ENCODE measurements around the gene COPG1. TPM values are rescaled to one million over a fixed set of nuclear protein-coding genes. Genes with fewer than 3 reads are reported as not detected.

COPG1 gene
- total RNA-seq, 1 donor from 2014 or later, result 267 TPM

DNA sequence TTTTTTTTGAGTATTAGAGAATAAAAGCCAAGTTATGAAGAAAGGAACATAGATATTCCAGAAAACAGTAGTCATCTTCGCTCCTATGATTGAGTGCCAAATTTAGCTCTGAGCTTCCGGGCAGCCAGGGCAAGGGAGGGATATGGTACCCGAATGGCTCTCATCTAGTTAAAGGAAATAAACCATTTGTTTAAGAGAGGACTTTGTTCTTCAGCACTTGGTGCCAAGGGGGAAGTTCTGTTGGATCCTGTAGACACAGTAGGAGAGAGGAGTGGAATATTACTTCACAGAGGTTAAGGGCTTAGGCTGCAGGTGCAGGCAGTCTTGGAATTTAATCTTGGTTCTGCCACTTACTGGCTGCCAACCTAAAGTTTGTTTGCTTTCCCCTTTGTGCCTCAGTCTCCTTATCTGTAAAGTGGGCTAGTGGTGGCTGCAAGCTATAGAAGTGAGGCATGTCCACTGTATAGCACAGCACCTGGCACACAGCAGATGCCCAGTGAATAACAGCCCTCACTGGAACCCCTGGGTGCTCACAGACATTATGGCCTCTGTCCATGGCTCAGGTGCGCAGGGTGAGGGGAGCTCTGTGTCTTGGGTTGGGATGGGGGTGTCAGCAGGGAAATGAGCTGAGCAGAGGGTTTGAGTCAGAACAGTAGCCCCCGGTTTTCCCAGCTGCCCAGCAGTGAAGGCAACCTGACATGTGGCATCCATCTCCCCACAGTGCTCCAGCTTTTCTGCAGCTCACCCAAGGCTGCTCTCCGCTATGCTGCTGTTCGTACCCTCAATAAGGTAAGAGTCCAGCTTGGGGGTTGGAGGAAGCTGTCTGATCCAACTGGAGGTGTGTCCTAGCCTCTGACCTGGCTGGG, 10.4 kb downstream of the COPG1 start:
- Histone ChIP-seq H3K4me3 (ENCODE audit: insufficient read depth, low read depth, low read length) (no peak overlapping the region), H3K4me2 (ENCODE audit: low read length) (no peak overlapping the region), H3K9ac (ENCODE audit: low read length) (no peak overlapping the region), H4K20me1 (ENCODE audit: insufficient read depth, low read length) (peaks cover 87% of the 10 kb centered on the region), H3K36me3 (ENCODE audit: insufficient read depth, low read length) (peaks cover 82% of the 10 kb centered on the region), H3K4me1 (ENCODE audit: insufficient read depth, low read length) (no peaks in the 10 kb centered on the region), H3K79me2 (ENCODE audit: insufficient read depth, low read length) (peaks cover 73% of the 10 kb centered on the region), H3K27ac (ENCODE audit: low read depth, low read length) (no peak overlapping the region), H3K9me3 (ENCODE audit: insufficient read depth, low read depth, low read length) (no peaks in the 10 kb centered on the region), H2AFZ (ENCODE audit: low read depth, low read length) (no peak overlapping the region), H3K27me3 (ENCODE audit: insufficient read depth, low read length) (no peaks in the 10 kb centered on the region)
- Mint-ChIP-seq H3K27me3 (ENCODE audit: low read depth, unreplicated experiment) (no peaks in the 10 kb centered on the region), H3K27ac (ENCODE audit: unreplicated experiment) (no peak overlapping the region), H3K4me3 (ENCODE audit: unreplicated experiment) (no peak overlapping the region), H3K4me1 (ENCODE audit: low read depth, unreplicated experiment) (no peaks in the 10 kb centered on the region), H3K36me3 (ENCODE audit: low read depth, unreplicated experiment) (peaks cover 32% of the 10 kb centered on the region), H3K9me3 (ENCODE audit: unreplicated experiment) (no peaks in the 10 kb centered on the region)
- no peak for FAIRE-seq
- TF ChIP-seq EZH2 (IDR thresholded peaks at IDR 0.05; ENCODE audit: insufficient read depth, low read length), result no peak
- TF ChIP-seq, protein P1, sequence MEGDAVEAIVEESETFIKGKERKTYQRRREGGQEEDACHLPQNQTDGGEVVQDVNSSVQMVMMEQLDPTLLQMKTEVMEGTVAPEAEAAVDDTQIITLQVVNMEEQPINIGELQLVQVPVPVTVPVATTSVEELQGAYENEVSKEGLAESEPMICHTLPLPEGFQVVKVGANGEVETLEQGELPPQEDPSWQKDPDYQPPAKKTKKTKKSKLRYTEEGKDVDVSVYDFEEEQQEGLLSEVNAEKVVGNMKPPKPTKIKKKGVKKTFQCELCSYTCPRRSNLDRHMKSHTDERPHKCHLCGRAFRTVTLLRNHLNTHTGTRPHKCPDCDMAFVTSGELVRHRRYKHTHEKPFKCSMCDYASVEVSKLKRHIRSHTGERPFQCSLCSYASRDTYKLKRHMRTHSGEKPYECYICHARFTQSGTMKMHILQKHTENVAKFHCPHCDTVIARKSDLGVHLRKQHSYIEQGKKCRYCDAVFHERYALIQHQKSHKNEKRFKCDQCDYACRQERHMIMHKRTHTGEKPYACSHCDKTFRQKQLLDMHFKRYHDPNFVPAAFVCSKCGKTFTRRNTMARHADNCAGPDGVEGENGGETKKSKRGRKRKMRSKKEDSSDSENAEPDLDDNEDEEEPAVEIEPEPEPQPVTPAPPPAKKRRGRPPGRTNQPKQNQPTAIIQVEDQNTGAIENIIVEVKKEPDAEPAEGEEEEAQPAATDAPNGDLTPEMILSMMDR (IDR thresholded peaks at IDR 0.05; ENCODE audit: insufficient read depth, low read depth, low read length), result no peak
- DNase-seq (ENCODE audit: low read depth), result no peak

DNA sequence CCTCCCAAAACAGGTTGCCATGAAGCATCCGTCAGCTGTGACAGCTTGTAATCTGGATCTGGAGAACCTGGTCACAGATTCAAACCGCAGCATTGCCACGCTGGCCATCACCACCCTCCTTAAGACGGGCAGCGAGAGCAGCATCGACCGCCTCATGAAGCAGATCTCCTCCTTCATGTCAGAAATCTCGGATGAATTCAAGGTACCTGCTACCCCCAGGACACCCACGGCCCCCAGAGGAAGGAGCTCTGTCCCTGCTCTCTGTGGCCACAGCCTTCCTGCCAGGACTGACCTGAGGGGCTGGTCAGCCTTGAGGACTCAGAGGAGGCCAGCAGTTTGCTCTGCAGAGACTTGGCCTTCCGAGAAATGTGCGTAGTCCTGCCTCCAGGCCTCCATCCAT, 11.2 kb downstream of the COPG1 start:
- H3K27ac Mint-ChIP-seq (ENCODE audit: unreplicated experiment), result no peak overlapping the region
- Histone ChIP-seq H3K79me2 (ENCODE audit: insufficient read depth, low read length) (peaks cover 72% of the 10 kb centered on the region), H3K36me3 (ENCODE audit: insufficient read depth, low read length) (peaks cover 82% of the 10 kb centered on the region), H3K27me3 (ENCODE audit: insufficient read depth, low read length) (no peaks in the 10 kb centered on the region), H3K9ac (ENCODE audit: low read length) (no peak overlapping the region), H3K4me3 (ENCODE audit: insufficient read depth, low read depth, low read length) (no peak overlapping the region), H2AFZ (ENCODE audit: low read depth, low read length) (no peak overlapping the region), H3K4me1 (ENCODE audit: insufficient read depth, low read length) (no peaks in the 10 kb centered on the region), H3K4me2 (ENCODE audit: low read length) (no peak overlapping the region), H3K27ac (ENCODE audit: low read depth, low read length) (no peak overlapping the region), H4K20me1 (ENCODE audit: insufficient read depth, low read length) (peaks cover 89% of the 10 kb centered on the region), H3K9me3 (ENCODE audit: insufficient read depth, low read depth, low read length) (no peaks in the 10 kb centered on the region)
- no peak overlapping the region for H3K4me3 Mint-ChIP-seq (ENCODE audit: unreplicated experiment)
- no peak for TF ChIP-seq EZH2 (IDR thresholded peaks at IDR 0.05; ENCODE audit: insufficient read depth, low read length)
- peaks cover 34% of the 10 kb centered on the region for H3K36me3 Mint-ChIP-seq (ENCODE audit: low read depth, unreplicated experiment)
- no peaks in the 10 kb centered on the region for H3K27me3 Mint-ChIP-seq (ENCODE audit: low read depth, unreplicated experiment)
- FAIRE-seq (no peak), DNase-seq (ENCODE audit: low read depth) (no peak)
- no peaks in the 10 kb centered on the region for H3K9me3 Mint-ChIP-seq (ENCODE audit: unreplicated experiment)
- peaks cover 2% of the 10 kb centered on the region for H3K4me1 Mint-ChIP-seq (ENCODE audit: low read depth, unreplicated experiment)

DNA sequence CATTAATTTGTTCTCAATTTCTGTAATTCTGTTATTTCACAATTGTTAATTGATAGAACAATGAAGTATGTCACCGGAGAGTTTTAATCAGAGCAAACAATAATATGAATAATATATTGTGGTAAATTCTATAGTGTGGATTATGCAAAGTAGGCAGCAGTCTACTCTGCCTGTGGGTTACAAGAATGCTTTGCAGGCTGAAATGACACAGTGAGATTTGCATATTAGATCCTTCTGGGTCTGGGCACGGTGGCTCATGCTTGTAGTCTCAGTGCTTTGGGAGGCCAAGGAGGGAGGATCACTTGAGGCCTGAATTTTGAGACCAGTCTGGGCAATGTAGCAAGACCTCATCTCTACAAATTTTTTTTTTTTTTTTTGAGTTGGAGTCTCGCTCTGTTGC, 12.5 kb downstream of the COPG1 start:
- H2AFZ ChIP-seq (ENCODE audit: low read depth, low read length), result no peak overlapping the region
- H3K4me3 Mint-ChIP-seq (ENCODE audit: unreplicated experiment), result no peak overlapping the region
- no peaks in the 10 kb centered on the region for H3K4me1 ChIP-seq (ENCODE audit: insufficient read depth, low read length)
- TF ChIP-seq, protein P1 (IDR thresholded peaks at IDR 0.05; ENCODE audit: insufficient read depth, low read depth, low read length), result no peak
- no peak for TF ChIP-seq EZH2 (IDR thresholded peaks at IDR 0.05; ENCODE audit: insufficient read depth, low read length)
- no peak overlapping the region for H3K4me2 ChIP-seq (ENCODE audit: low read length)
- no peak overlapping the region for H3K9ac ChIP-seq (ENCODE audit: low read length)
- H3K9me3 ChIP-seq (ENCODE audit: insufficient read depth, low read depth, low read length), result no peaks in the 10 kb centered on the region
- H3K4me3 ChIP-seq (ENCODE audit: insufficient read depth, low read depth, low read length), result no peak overlapping the region
- no peaks in the 10 kb centered on the region for H3K27me3 Mint-ChIP-seq (ENCODE audit: low read depth, unreplicated experiment)
- H3K27ac Mint-ChIP-seq (ENCODE audit: unreplicated experiment), result no peak overlapping the region
- DNase-seq (ENCODE audit: low read depth), result no peak
- peaks cover 86% of the 10 kb centered on the region for H4K20me1 ChIP-seq (ENCODE audit: insufficient read depth, low read length)
- H3K4me1 Mint-ChIP-seq (ENCODE audit: low read depth, unreplicated experiment), result peaks cover 3% of the 10 kb centered on the region
- H3K27ac ChIP-seq (ENCODE audit: low read depth, low read length), result no peak overlapping the region
- no peak for FAIRE-seq
- peaks cover 40% of the 10 kb centered on the region for H3K36me3 Mint-ChIP-seq (ENCODE audit: low read depth, unreplicated experiment)
- no peaks in the 10 kb centered on the region for H3K9me3 Mint-ChIP-seq (ENCODE audit: unreplicated experiment)
- peaks cover 82% of the 10 kb centered on the region for H3K36me3 ChIP-seq (ENCODE audit: insufficient read depth, low read length)
- H3K27me3 ChIP-seq (ENCODE audit: insufficient read depth, low read length), result no peaks in the 10 kb centered on the region
- H3K79me2 ChIP-seq (ENCODE audit: insufficient read depth, low read length), result peaks cover 62% of the 10 kb centered on the region

All from astrocyte (in vitro differentiated cells and primary cell).